Measurements from ENCODE around the gene ADH6.
"Not testable (repeated sequence)": the region's sequence is repeated elsewhere in the genome, so short reads cannot be mapped to it uniquely, and the experiment has no call there.

The ADH6 gene

GRCh38 chr4:99190336-99190735 is 28.7 kb downstream of the ADH6 start:
- no peak for DNase-seq (ENCODE audit: low spot score)

GRCh38 chr4:99189900-99190299 is 29.1 kb downstream of the ADH6 start:
- DNase-seq (ENCODE audit: low spot score): not testable (repeated sequence)

GRCh38 chr4:99186029-99186428 is 33.0 kb downstream of the ADH6 start:
- DNase-seq (ENCODE audit: low spot score): no peak

GRCh38 chr4:99185581-99185980 is 33.5 kb downstream of the ADH6 start:
- DNase-seq (ENCODE audit: low spot score): no peak

- no peak for DNase-seq (ENCODE audit: low spot score)
These were observed 38.5 kb downstream of the ADH6 start for GRCh38 chr4:99180382-99181070.

- no peak for DNase-seq (ENCODE audit: low spot score)
These were observed 39.4 kb downstream of the ADH6 start for GRCh38 chr4:99179626-99180025.

GRCh38 chr4:99179178-99179577 is 39.9 kb downstream of the ADH6 start:
- no peak for DNase-seq (ENCODE audit: low spot score)

GRCh38 chr4:99166544-99166943 is 52.5 kb downstream of the ADH6 start:
- DNase-seq (ENCODE audit: low spot score): no peak

GRCh38 chr4:99165978-99166377 is 53.1 kb downstream of the ADH6 start:
- DNase-seq (ENCODE audit: low spot score): no peak

GRCh38 chr4:99161373-99162099 is 57.5 kb downstream of the ADH6 start:
- no peak for DNase-seq (ENCODE audit: low spot score)

GRCh38 chr4:99159699-99160098 is 59.3 kb downstream of the ADH6 start:
- DNase-seq (ENCODE audit: low spot score): no peak

GRCh38 chr4:99157478-99157935 is 61.5 kb downstream of the ADH6 start:
- no peak for DNase-seq (ENCODE audit: low spot score)

GRCh38 chr4:99156992-99157391 is 62.1 kb downstream of the ADH6 start:
- DNase-seq (ENCODE audit: low spot score): no peak

- DNase-seq (ENCODE audit: low spot score): no peak
These were observed 64.2 kb downstream of the ADH6 start for GRCh38 chr4:99154658-99155342.
